Measurements from ENCODE around the gene FUT4.

Gene FUT4

DNA sequence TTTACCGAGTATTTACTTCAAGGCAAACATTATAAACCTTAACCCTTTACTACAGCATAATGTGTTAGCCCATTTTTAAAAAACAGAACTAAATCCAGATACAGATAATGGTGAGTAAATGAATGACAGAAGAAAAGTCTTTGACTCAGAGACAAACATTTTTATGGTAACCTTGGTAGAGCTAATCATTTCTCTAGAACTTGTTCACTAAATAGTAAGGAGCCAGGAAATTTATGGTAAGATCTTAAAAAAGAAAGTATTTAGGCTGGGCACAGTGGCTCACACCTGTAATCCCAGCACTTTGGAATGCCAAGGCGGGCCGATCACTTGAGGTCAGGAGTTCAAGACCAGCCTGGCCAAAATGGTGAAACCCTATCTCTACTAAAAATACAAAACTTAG lies 11.5 kb upstream of the FUT4 start:
- TF ChIP-seq, protein P1, sequence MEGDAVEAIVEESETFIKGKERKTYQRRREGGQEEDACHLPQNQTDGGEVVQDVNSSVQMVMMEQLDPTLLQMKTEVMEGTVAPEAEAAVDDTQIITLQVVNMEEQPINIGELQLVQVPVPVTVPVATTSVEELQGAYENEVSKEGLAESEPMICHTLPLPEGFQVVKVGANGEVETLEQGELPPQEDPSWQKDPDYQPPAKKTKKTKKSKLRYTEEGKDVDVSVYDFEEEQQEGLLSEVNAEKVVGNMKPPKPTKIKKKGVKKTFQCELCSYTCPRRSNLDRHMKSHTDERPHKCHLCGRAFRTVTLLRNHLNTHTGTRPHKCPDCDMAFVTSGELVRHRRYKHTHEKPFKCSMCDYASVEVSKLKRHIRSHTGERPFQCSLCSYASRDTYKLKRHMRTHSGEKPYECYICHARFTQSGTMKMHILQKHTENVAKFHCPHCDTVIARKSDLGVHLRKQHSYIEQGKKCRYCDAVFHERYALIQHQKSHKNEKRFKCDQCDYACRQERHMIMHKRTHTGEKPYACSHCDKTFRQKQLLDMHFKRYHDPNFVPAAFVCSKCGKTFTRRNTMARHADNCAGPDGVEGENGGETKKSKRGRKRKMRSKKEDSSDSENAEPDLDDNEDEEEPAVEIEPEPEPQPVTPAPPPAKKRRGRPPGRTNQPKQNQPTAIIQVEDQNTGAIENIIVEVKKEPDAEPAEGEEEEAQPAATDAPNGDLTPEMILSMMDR (IDR thresholded peaks at IDR 0.05; ENCODE audit: control extremely low read depth, extremely low read depth, low read depth, missing control alignments) = no peak
- DNase-seq (ENCODE audit: extremely low spot score) = no peak
- CTCF ChIA-PET = interaction anchor here (1.3 kb wide), 1 partner anchor 16 kb away, joined by 4 read pairs; no protein-coding TSS in a partner anchor
- POLR2A ChIA-PET = no interaction called here

- POLR2A ChIA-PET = no interaction called here
- CTCF ChIA-PET = interaction anchor here (1.0 to 1.2 kb wide), 2 partner anchors 17 to 63 kb away, joined by 3 to 5 read pairs; no protein-coding TSS in a partner anchor
- TF ChIP-seq, protein P1 (IDR thresholded peaks at IDR 0.05; ENCODE audit: control extremely low read depth, extremely low read depth, low read depth, missing control alignments) = no peak
- no peak for DNase-seq (ENCODE audit: extremely low spot score)
These were observed 10.5 kb upstream of the FUT4 start for GRCh38 chr11:94533206-94533605.

DNA sequence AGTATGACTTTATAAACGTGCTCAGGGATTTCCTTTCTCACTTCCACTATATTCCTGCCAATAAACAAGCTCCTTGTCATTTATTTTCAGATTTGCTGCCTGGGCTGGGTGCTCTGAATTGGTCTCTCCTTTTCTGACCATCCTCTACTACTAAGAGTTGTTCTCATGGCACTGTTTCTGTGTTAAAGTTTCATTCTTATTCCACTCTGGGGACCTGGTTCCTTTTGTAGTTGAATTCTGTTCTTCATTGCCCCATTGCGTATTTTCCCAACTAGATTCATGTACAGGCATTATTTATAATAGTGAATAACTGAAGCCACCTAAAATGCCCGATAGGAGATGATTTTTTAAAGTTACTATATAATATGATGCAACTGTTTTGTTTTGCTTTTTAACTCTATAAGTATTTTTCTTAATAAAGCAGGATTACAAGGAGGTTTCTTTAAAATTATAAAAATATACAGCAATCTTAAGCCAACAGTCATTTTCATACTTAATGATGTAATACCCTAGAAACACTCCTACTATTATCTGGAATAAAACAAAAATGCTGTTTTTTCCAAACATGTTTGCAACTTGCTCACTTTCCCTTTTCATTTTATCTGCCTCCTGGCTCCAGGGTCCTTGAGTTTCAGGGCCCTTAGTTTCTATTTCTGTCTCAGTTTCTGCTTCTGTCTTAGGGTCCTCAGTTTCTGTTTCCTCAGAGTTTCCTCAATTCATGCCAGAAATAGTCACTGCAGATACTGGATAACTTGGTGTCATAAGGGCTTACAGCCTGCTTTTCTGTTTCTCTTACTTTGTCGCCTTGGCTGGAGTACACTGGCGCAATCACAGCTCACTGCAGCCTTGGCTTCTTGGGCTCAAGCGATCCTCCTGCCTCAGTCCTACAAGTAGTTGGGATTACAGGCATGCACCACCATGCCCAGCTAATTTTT lies 9.8 kb upstream of the FUT4 start:
- ChIA-PET POLR2A (no interaction called here), CTCF (interaction anchor here (1.0 to 1.2 kb wide), 2 partner anchors 17 to 62 kb away, joined by 3 to 5 read pairs; no protein-coding TSS in a partner anchor)
- no peak for DNase-seq (ENCODE audit: extremely low spot score)

GRCh38 chr11:94536386-94536785 lies 7.3 kb upstream of the FUT4 start:
- TF ChIP-seq, protein P1 (IDR thresholded peaks at IDR 0.05; ENCODE audit: control extremely low read depth, extremely low read depth, low read depth, missing control alignments) = no peak
- ChIA-PET CTCF (interaction anchor here (1.4 kb wide), 1 partner anchor 17 kb away, joined by 5 read pairs; no protein-coding TSS in a partner anchor), POLR2A (no interaction called here)
- DNase-seq (ENCODE audit: extremely low spot score) = no peak

More for the DNA sequence above, 9.8 kb upstream of the FUT4 start:
- TF ChIP-seq, protein P1 (IDR thresholded peaks at IDR 0.05; ENCODE audit: control extremely low read depth, extremely low read depth, low read depth, missing control alignments) = no peak

- DNase-seq (ENCODE audit: extremely low spot score) = no peak
- TF ChIP-seq, protein P1 (IDR thresholded peaks at IDR 0.05; ENCODE audit: control extremely low read depth, extremely low read depth, low read depth, missing control alignments) = no peak
- CTCF ChIA-PET = interaction anchor here (1.4 kb wide), 1 partner anchor 17 kb away, joined by 5 read pairs; no protein-coding TSS in a partner anchor
- POLR2A ChIA-PET = no interaction called here
These were observed 6.6 kb upstream of the FUT4 start for GRCh38 chr11:94537031-94537600.

DNA sequence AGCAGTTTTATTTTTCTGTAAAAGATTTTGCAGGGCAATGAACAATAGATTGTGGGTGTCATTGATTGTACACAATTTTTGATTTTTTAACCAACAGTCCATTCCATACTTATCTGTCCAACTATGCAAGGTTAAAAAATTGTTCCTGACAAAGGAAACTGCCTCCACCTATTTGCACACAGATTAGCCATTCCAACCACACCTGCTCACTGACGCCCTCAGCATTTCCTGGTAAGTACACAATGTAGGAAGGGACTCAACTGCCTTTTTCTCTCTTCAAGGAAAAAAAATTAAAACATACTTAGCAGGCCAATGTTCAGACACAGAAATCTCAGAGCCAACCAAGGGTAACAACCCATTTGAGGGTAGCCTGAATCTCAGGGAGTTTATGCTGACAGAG lies 4.3 kb upstream of the FUT4 start:
- TF ChIP-seq, protein P1 (IDR thresholded peaks at IDR 0.05; ENCODE audit: control extremely low read depth, extremely low read depth, low read depth, missing control alignments) = no peak
- CTCF ChIA-PET = interaction anchor here (0.7 to 1.2 kb wide), 3 partner anchors 16 to 25 kb away, joined by 3 to 4 read pairs (median 3); no protein-coding TSS in a partner anchor
- POLR2A ChIA-PET = no interaction called here
- no peak for DNase-seq (ENCODE audit: extremely low spot score)
